HepG2 (cell line): ENCODE data around the gene SETD1B. TPM values are rescaled to one million over a fixed set of nuclear protein-coding genes. Genes with fewer than 3 reads are reported as not detected.

Experiments
- AHR ChIP-seq: IDR thresholded peaks from 2 replicates; pipeline ENCODE4 v1.6.1; 2018; ENCODE audit warnings: missing genetic modification reagents, missing compliant biosample characterization
- BCL6 ChIP-seq: IDR thresholded peaks from 2 replicates; pipeline ENCODE4 v1.6.1; 2016; ENCODE audit warnings: missing genetic modification reagents, missing compliant biosample characterization
- ELF1 ChIP-seq: sonication (generic); formaldehyde crosslinking; IDR thresholded peaks from 2 replicates; pipeline ENCODE4 v1.4.0; 2020; ENCODE audit warnings: missing genetic modification reagents
- ESRRA ChIP-seq: sonication (generic); formaldehyde crosslinking; IDR thresholded peaks from 2 replicates; pipeline ENCODE4 v1.5.1; 2020; ENCODE audit warnings: mild to moderate bottlenecking, low read depth, missing genetic modification reagents
- FOXK2 ChIP-seq: fragments of 450-650 bp; IDR thresholded peaks from 2 replicates; pipeline ENCODE4 v1.6.1; 2016
- ISX ChIP-seq: sonication (generic); formaldehyde crosslinking; conservative IDR thresholded peaks from 2 replicates; pipeline ENCODE4 v1.5.0; 2020; ENCODE audit warnings: missing genetic modification reagents
- JUND ChIP-seq: sonication (generic); formaldehyde crosslinking; IDR thresholded peaks from 2 replicates; pipeline ENCODE4 v1.8.0; 2022; ENCODE audit warnings: mild to moderate bottlenecking, missing genetic modification reagents
- KDM1A ChIP-seq: IDR thresholded peaks from 2 replicates; pipeline ENCODE4 v1.6.1; 2016; ENCODE audit warnings: missing compliant biosample characterization
- KDM3A ChIP-seq: IDR thresholded peaks from 2 replicates; pipeline ENCODE4 v1.6.1; 2018; ENCODE audit warnings: low read depth, missing compliant biosample characterization
- KLF13 ChIP-seq: sonication (generic); formaldehyde crosslinking; IDR thresholded peaks from 2 replicates; pipeline ENCODE4 v1.4.0; 2020; ENCODE audit warnings: mild to moderate bottlenecking, missing genetic modification reagents
- MZF1 ChIP-seq: sonication (generic); formaldehyde crosslinking; IDR thresholded peaks from 2 replicates; pipeline ENCODE4 v1.8.1; 2023; ENCODE audit warnings: mild to moderate bottlenecking, missing genetic modification reagents, borderline replicate concordance
- NFRKB ChIP-seq: fragments of 450-650 bp; IDR thresholded peaks from 2 replicates; pipeline ENCODE4 v1.6.1; 2017
- NR2F6 ChIP-seq, 2 experiments: IDR thresholded peaks; 2 replicates each; pipeline ENCODE4 v1.6.1; 2016; ENCODE audit warnings: antibody characterized with exemption in 1 of 2, mild to moderate bottlenecking in 1 of 2
- NR3C1 ChIP-seq: sonication (generic); formaldehyde crosslinking; IDR thresholded peaks from 2 replicates; pipeline ENCODE4 v1.4.0; 2020; ENCODE audit warnings: missing genetic modification reagents
- RARG ChIP-seq: sonication (generic); formaldehyde crosslinking; IDR thresholded peaks from 2 replicates; pipeline ENCODE4 v1.4.0; 2020; ENCODE audit warnings: low read depth, mild to moderate bottlenecking, missing genetic modification reagents
- SP2 ChIP-seq: sonication (generic); formaldehyde crosslinking; IDR thresholded peaks from 2 replicates; pipeline ENCODE4 v1.5.1; 2020; ENCODE audit warnings: mild to moderate bottlenecking, missing genetic modification reagents
- TBL1XR1 ChIP-seq: fragments of 150-350 bp; IDR thresholded peaks from 2 replicates; pipeline ENCODE4 v1.6.1; 2014; ENCODE audit warnings: borderline replicate concordance, low read length; ENCODE audit not compliant: partially characterized antibody
- TCF7 ChIP-seq: sonication (generic); IDR thresholded peaks from 2 replicates; pipeline ENCODE4 v1.6.1; 2016; ENCODE audit warnings: antibody characterized with exemption, low read depth
- TEAD2 ChIP-seq: sonication (generic); formaldehyde crosslinking; IDR thresholded peaks from 2 replicates; pipeline ENCODE4 v1.9.0; 2021; ENCODE audit warnings: missing genetic modification reagents
- ZNF274 ChIP-seq: sonication (generic); formaldehyde crosslinking; IDR thresholded peaks from 2 replicates; pipeline ENCODE4 v1.5.1; 2020; ENCODE audit warnings: mild to moderate bottlenecking, missing genetic modification reagents
- ZNF430 ChIP-seq: sonication (generic); formaldehyde crosslinking; IDR thresholded peaks from 2 replicates; pipeline ENCODE4 v1.9.0; 2021; ENCODE audit warnings: mild to moderate bottlenecking, missing genetic modification reagents
- ZNF496 ChIP-seq: sonication (generic); formaldehyde crosslinking; IDR thresholded peaks from 2 replicates; pipeline ENCODE4 v1.8.1; 2023; ENCODE audit warnings: mild to moderate bottlenecking, moderate library complexity, missing genetic modification reagents; ENCODE audit not compliant: insufficient replicate concordance
- ZNF547 ChIP-seq: sonication (generic); formaldehyde crosslinking; IDR thresholded peaks from 2 replicates; pipeline ENCODE4 v1.5.1; 2020; ENCODE audit warnings: mild to moderate bottlenecking, missing genetic modification reagents
- ZNF562 ChIP-seq: sonication (generic); formaldehyde crosslinking; IDR thresholded peaks from 2 replicates; pipeline ENCODE4 v1.8.0; 2022; ENCODE audit warnings: missing genetic modification reagents, borderline replicate concordance
- ZNF737 ChIP-seq: sonication (generic); formaldehyde crosslinking; IDR thresholded peaks from 2 replicates; pipeline ENCODE4 v1.5.0; 2020; ENCODE audit warnings: missing genetic modification reagents, mild to moderate bottlenecking, borderline replicate concordance
- ZNF746 ChIP-seq: sonication (generic); formaldehyde crosslinking; IDR thresholded peaks from 2 replicates; pipeline ENCODE4 v1.8.0; 2022; ENCODE audit warnings: mild to moderate bottlenecking, missing genetic modification reagents
- polyA plus RNA-seq, 8 experiments: library from polyadenylated mRNA; depleted of rRNA in 3 of 8; stranded (reverse) in 7 of 8; unstranded in 1 of 8; fragments of >200 nt; fragmentation: Illumina TruSeq in 4 of 8; extraction: Trizol in 4 of 8; gene quantifications; 2 replicates each; pipeline versions ENCODE4 v1.2.1 to v1.2.3, GENCODE V29; 2011 to 2016; ENCODE audit warnings: low read depth in 4 of 8, missing spikeins in 1 of 8, mixed read lengths in 1 of 8; ENCODE audit not compliant: insufficient read depth in 1 of 8
- total RNA-seq, 5 experiments: library from RNA; depleted of rRNA; stranded (reverse); fragments of >200 nt; fragmentation: Illumina TruSeq; extraction: Trizol; gene quantifications; 2 replicates each; pipeline ENCODE4 v1.2.3, GENCODE V29; 2016; ENCODE audit warnings: low read depth in 1 of 5
- TF ChIP-seq, protein P1 (sequence below): sonication (generic); formaldehyde crosslinking; IDR thresholded peaks from 2 replicates; pipeline ENCODE4 v1.5.1; 2020; ENCODE audit warnings: mild to moderate bottlenecking, missing genetic modification reagents, moderate library complexity
- TF ChIP-seq, protein P2 (sequence below): IDR thresholded peaks from 2 replicates; pipeline ENCODE4 v1.6.1; 2016; ENCODE audit warnings: missing compliant biosample characterization, missing genetic modification reagents, borderline replicate concordance
- TF ChIP-seq, protein P3 (sequence below): IDR thresholded peaks from 2 replicates; pipeline ENCODE4 v1.6.1; 2016; ENCODE audit warnings: missing biosample characterization, missing genetic modification reagents, low read depth

The SETD1B gene
- total and polyA plus RNA-seq, 2 of the 13 experiments (the other 11 are each of a cell fraction or from before 2014, with no cell fraction given), result 1.1 to 1.4 TPM

DNA sequence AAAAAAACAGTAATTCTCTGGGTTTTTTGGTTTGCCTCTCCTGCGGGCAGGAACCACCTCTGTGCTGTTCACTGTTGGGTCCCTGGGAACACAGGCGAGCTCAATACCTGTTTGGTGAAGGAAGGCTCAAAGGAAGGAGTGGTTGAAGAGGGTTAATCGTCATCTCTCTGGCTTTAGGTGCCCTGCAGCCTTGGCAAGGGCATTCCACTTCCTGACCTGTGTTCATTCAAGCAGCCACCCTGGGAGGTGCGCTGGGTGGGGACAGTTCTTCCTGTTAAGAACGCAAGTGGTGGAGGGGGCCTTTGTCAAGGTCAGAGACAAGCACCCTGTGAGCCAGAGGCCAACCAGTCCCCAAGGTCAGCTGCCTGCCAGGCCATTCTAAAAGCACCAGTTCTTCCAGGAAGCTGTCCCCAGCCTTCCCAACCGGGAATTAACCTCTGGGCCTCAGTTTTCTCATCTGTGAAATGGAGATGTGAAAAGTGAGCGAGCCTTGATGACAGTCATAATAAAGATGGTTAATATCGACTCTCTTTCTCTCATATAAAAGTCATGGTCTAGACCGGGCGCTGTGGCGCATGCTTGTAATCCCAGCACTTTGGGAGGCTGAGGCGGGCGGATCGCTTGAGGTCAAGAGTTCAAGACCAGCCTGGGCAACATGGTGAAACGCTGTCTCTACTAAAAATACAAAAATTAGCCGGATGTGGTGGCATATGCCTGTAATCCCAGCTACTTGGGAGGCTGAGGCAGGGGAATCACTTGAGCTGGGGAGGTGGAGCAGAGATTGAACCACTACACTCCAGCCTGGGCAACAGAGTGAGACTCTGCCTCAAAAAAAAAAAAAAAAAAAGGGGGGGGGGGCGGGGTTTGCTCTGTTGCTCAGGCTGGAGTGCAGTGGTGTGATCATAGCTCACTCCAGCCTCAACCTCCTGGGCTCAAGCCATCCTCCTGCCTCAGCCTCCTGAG, 16.5 kb upstream of the SETD1B start (continued):
- TF ChIP-seq ZNF430 (CRISPR knock-in tag) (no peak), SP2 (CRISPR knock-in tag) (no peak), KDM3A (CRISPR knock-in tag) (0 out of 2 replicates have a peak, but pooled peaks have one; percentile 30), TEAD2 (no peak), JUND (CRISPR knock-in tag) (no peak), ZNF496 (CRISPR knock-in tag) (no peak), FOXK2 (no peak), ZNF274 (no peak), ZNF737 (no peak), NR2F6 (IDR thresholded peaks at IDR 0.05) (no peak), NR2F6 (CRISPR knock-in tag; IDR thresholded peaks at IDR 0.05) (peak; percentile 45), ZNF562 (CRISPR knock-in tag) (no peak), NR3C1 (CRISPR knock-in tag) (no peak), KLF13 (CRISPR knock-in tag) (no peak), ZNF547 (no peak), ELF1 (CRISPR knock-in tag) (peak; percentile 44; the same call in 1 of the 2 replicates), BCL6 (CRISPR knock-in tag) (peak; percentile 33; the same call in 1 of the 2 replicates), NFRKB (no peak), ESRRA (CRISPR knock-in tag) (0 out of 2 replicates have a peak, but pooled peaks have one; percentile 43), TBL1XR1 (no peak), ZNF746 (CRISPR knock-in tag) (no peak), KDM1A (CRISPR knock-in tag) (peak; percentile 86; the same call in 1 of the 2 replicates), ISX (CRISPR knock-in tag) (no peak), RARG (CRISPR knock-in tag) (no peak), AHR (CRISPR knock-in tag) (no peak), MZF1 (no peak), TCF7 (no peak)
- TF ChIP-seq, protein P1, sequence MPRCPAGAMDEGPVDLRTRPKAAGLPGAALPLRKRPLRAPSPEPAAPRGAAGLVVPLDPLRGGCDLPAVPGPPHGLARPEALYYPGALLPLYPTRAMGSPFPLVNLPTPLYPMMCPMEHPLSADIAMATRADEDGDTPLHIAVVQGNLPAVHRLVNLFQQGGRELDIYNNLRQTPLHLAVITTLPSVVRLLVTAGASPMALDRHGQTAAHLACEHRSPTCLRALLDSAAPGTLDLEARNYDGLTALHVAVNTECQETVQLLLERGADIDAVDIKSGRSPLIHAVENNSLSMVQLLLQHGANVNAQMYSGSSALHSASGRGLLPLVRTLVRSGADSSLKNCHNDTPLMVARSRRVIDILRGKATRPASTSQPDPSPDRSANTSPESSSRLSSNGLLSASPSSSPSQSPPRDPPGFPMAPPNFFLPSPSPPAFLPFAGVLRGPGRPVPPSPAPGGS (CRISPR knock-in tag), result no peak
- TF ChIP-seq, protein P2, sequence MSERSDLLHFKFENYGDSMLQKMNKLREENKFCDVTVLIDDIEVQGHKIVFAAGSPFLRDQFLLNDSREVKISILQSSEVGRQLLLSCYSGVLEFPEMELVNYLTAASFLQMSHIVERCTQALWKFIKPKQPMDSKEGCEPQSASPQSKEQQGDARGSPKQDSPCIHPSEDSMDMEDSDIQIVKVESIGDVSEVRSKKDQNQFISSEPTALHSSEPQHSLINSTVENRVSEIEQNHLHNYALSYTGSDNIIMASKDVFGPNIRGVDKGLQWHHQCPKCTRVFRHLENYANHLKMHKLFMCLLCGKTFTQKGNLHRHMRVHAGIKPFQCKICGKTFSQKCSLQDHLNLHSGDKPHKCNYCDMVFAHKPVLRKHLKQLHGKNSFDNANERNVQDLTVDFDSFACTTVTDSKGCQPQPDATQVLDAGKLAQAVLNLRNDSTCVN, result no peak
- TF ChIP-seq, protein P3, sequence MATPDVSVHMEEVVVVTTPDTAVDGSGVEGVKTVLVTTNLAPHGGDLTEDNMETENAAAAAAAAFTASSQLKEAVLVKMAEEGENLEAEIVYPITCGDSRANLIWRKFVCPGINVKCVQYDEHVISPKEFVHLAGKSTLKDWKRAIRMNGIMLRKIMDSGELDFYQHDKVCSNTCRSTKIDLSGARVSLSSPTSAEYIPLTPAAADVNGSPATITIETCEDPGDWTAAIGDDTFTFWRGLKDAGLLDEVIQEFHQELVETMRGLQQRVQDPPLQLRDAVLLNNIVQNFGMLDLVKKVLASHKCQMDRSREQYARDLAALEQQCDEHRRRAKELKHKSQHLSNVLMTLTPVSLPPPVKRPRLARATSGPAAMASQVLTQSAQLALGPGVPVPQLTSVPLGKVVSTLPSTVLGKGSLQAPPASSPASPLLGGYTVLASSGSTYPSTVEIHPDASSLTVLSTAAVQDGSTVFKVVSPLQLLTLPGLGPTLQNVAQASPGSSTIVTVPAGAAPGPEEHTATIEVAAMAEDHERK (CRISPR knock-in tag), result no peak
